HFFc6 (cell line): ENCODE results near the gene ZNF747. TPM values are rescaled to one million over a fixed set of nuclear protein-coding genes. Genes with fewer than 3 reads are reported as not detected.
A peak's percentile ranks its signal among the peaks of the same experiment; 100 is the strongest.
"Not testable (repeated sequence)": the region's sequence is repeated elsewhere in the genome, so short reads cannot be mapped to it uniquely, and the experiment has no call there.

Source experiments
- DNase-seq: peaks from one replicate; pipeline ENCODE4 v3.0.0-alpha.2; 2018
- H3K27ac Mint-ChIP-seq: 2 replicates; pipeline ENCODE4 v1.8.0; 2020; ENCODE audit warnings: mild to moderate bottlenecking, mixed read lengths
- H3K27me3 Mint-ChIP-seq: 2 replicates; pipeline ENCODE4 v1.8.0; 2021; ENCODE audit warnings: mild to moderate bottlenecking, moderate library complexity, mixed read lengths; ENCODE audit not compliant: insufficient read depth
- H3K36me3 Mint-ChIP-seq: 2 replicates; pipeline ENCODE4 v1.8.0; 2021; ENCODE audit warnings: low read depth, mixed read lengths
- H3K4me1 Mint-ChIP-seq: 2 replicates; pipeline ENCODE4 v1.8.0; 2020; ENCODE audit warnings: low read depth, mixed read lengths
- H3K4me3 Mint-ChIP-seq: 2 replicates; pipeline ENCODE4 v1.8.0; 2020; ENCODE audit warnings: mild to moderate bottlenecking, moderate library complexity, mixed read lengths
- H3K9me3 Mint-ChIP-seq: 2 replicates; pipeline ENCODE4 v1.8.0; 2020; ENCODE audit warnings: mild to moderate bottlenecking, mixed read lengths
- total RNA-seq, 6 experiments: library from RNA; stranded (reverse); fragmentation: NEBNext Ultra II Directional; extraction: Animal tissue kit (Norgen Biotek cat#: 25700); gene quantifications; 2 replicates in 1 of 6; 3 replicates in 5 of 6; pipeline ENCODE4 v1.2.3, GENCODE V29; 2021
- TF ChIP-seq, protein P1 (sequence below): fragments of 200-600 bp; sonication (generic); IDR thresholded peaks from 2 replicates; pipeline ENCODE4 v1.5.0; 2021; ENCODE audit warnings: antibody characterized with exemption, mild to moderate bottlenecking

ZNF747 gene
- total RNA-seq, 6 experiments from 2014 or later: 3.2 to 4.7 (median 3.8) TPM

DNA sequence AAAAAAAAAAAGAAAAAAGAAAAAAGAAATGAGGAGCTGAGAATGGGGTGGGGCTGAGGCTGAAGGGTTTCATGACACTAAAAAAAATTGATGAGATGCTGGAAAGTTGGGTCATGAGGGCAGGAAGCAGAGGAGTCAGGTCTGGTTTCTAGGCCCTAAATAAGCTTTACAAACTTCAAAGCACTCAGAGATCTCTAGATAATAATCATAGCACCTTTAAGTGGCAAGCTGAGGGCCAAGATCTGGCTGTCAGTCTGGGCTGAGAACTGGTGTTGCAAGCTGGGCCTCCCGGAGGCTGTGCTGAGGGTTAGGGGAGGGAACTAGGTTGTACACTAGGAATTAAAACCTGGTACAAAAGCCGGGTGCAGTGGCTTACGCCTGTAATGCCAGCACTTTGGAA, 17.1 kb upstream of the ZNF747 start:
- Mint-ChIP-seq H3K27ac (no peak overlapping the region), H3K4me3 (no peak overlapping the region), H3K36me3 (peaks cover 11% of the 10 kb centered on the region), H3K27me3 (peaks cover 2% of the 10 kb centered on the region), H3K9me3 (no peaks in the 10 kb centered on the region), H3K4me1 (peaks cover 17% of the 10 kb centered on the region)
- TF ChIP-seq, protein P1, sequence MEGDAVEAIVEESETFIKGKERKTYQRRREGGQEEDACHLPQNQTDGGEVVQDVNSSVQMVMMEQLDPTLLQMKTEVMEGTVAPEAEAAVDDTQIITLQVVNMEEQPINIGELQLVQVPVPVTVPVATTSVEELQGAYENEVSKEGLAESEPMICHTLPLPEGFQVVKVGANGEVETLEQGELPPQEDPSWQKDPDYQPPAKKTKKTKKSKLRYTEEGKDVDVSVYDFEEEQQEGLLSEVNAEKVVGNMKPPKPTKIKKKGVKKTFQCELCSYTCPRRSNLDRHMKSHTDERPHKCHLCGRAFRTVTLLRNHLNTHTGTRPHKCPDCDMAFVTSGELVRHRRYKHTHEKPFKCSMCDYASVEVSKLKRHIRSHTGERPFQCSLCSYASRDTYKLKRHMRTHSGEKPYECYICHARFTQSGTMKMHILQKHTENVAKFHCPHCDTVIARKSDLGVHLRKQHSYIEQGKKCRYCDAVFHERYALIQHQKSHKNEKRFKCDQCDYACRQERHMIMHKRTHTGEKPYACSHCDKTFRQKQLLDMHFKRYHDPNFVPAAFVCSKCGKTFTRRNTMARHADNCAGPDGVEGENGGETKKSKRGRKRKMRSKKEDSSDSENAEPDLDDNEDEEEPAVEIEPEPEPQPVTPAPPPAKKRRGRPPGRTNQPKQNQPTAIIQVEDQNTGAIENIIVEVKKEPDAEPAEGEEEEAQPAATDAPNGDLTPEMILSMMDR: no peak
- no peak for DNase-seq

DNA sequence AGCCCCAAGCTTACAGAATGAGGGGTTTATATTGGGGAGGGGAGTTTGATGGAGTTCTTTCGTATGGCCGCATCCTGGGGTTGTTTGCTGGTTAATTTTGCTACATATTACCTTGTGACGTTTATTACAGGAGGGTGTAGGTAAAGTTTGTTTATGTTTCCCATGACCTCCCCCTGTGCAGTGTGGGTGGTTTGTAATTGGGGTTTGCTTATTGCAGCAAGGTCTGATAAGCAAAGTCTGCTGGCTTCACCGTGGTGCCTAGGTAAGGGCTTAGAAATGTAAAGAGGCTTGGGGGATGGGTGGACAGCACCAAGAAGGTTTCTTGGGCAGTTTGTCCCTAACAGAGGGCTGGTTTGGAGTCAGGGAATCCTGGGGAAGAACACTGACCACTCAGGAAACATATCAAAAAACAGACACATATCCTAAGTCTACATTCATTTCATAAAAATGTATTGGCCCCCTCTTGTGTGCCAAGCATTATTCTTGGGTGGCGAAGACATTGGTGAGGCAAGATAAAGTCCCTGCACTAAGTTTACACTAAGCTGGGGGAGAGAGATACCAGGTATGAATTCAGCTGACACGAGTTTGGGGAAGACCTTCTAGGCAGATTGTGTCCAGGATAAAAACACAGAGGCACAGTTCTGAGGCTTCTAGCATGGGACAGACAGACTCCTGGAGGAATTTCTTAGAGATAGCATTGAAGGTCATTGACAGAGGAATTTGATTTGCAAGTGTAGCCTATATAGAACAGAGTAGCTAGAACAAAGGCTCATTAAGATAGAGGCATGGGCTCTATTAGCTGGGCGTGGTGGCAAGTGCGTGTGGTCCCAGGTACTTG, 14.0 kb upstream of the ZNF747 start:
- no peaks in the 10 kb centered on the region for H3K36me3 Mint-ChIP-seq
- TF ChIP-seq, protein P1: no peak
- peaks cover 12% of the 10 kb centered on the region for H3K4me1 Mint-ChIP-seq
- no peak overlapping the region for H3K27ac Mint-ChIP-seq
- H3K4me3 Mint-ChIP-seq: no peak overlapping the region
- no peak for DNase-seq
- peaks cover 5% of the 10 kb centered on the region for H3K27me3 Mint-ChIP-seq
- no peaks in the 10 kb centered on the region for H3K9me3 Mint-ChIP-seq

DNA sequence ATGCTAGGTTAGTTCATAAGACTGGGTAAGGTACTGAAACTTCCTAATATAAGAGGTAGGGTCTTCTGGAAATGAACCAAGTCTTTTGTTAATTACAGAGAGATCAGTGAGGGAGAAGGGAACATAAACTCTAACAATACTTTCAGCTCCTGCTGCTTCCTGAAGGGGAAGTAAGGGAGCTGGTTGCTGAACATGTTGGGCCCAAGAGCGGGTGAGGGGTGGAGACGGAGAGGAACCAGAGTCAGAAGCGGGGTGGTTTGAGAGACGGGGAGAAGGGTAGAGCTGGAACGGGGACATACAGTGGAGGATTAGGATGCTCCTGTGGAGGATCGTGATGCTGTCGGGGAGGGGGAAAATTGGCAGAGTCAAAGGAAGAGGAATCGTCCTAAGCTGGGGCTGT, 11.5 kb upstream of the ZNF747 start:
- H3K36me3 Mint-ChIP-seq: no peaks in the 10 kb centered on the region
- H3K4me3 Mint-ChIP-seq: no peak overlapping the region
- DNase-seq: no peak
- peaks cover 12% of the 10 kb centered on the region for H3K4me1 Mint-ChIP-seq
- peaks cover 5% of the 10 kb centered on the region for H3K27me3 Mint-ChIP-seq
- TF ChIP-seq, protein P1: no peak
- no peaks in the 10 kb centered on the region for H3K9me3 Mint-ChIP-seq
- H3K27ac Mint-ChIP-seq: no peak overlapping the region

DNA sequence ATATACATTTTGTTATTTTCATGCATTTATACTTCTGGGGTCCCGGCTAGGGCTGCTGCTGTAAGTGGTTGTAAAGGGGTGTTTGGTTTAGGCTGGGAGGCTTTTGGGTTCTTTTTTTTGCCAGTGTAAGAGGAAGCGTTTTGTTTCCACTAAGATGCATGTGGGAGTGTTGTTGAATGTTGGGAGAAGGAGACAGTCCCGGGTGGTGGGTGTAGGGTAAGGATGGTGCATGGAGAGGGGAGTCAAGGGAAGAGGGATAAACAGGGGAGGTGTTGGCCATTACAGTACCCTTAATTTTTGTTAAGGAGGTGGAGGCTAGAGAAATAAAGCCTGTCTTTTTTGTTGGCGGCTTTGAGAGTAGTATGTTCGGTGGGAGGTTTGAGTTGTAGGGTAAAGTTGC, 8.4 kb upstream of the ZNF747 start:
- Mint-ChIP-seq H3K4me1 (no peaks in the 10 kb centered on the region), H3K9me3 (no peaks in the 10 kb centered on the region), H3K36me3 (no peaks in the 10 kb centered on the region), H3K4me3 (no peak overlapping the region), H3K27me3 (peaks cover 5% of the 10 kb centered on the region), H3K27ac (no peak overlapping the region)
- TF ChIP-seq, protein P1: no peak
- DNase-seq: no peak

DNA sequence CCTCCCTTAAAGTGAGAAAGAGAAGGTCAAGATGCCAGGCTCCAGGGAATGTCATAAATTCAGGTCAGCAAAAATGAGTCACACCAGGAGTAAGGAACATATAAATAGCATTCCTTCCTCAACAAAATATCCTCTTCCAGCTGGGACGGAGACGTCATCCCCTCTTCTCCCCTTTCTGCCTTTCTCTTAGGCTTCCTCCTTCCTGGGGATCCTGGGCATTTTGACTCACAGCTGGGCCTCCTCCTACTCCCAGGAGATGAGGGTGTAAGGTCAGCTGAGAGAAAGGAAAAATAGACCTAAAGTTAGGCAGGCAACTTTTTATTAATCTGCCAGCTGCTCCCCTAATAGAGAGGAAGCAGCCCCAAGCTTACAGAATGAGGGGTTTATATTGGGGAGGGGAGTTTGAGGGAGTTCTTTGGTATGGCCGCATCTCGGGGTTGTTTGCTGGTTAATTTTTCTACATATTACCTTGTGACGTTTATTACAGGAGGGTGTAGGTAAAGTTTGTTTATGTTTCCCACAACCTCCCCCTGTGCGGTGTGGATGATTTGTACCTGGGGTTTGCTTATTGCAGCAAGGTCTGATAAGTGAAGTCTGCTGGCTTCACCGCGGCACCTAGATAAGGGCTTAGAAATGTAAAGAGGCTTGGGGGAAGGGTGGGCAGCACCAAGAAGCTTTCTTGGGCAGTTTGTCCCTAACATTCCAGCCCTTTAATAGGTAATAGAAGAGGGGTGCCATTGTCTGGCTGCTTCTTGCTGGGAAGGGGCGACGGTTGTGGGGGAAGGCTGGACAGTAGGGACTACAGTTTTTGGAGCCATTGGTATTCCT, 7.1 kb upstream of the ZNF747 start:
- TF ChIP-seq, protein P1: no peak
- Mint-ChIP-seq H3K4me3 (no peak overlapping the region), H3K27ac (no peak overlapping the region), H3K4me1 (no peaks in the 10 kb centered on the region), H3K9me3 (no peaks in the 10 kb centered on the region), H3K27me3 (peaks cover 3% of the 10 kb centered on the region), H3K36me3 (no peaks in the 10 kb centered on the region)
- DNase-seq: peak; percentile 27

DNA sequence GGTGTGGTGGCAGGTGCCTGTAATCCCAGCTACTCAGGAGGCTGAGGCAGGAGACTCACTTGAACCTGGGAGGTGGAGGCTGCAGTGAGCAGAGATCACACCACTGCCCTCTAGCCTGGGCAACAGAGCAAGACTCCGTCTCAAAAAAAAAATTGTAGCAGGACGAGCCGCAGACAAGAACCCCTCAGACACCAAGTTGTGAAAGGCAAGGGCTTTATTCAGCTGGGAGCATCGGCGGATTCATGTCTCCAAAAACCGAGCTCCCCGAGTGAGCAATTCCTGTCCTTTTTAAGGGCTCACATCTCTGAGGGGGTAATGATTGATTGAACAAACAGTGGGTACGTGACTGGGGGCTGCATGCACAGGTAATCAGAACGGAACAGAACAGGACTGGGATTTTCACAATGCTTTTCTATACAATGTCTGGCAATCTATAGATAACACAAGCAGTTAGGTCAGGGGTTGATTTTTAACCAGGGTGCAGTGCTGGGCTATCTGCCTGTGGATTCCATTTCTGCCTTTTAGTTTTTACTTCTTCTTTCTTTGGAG, 6.3 kb upstream of the ZNF747 start:
- not testable (repeated sequence) for H3K27ac Mint-ChIP-seq, DNase-seq, H3K36me3 Mint-ChIP-seq, H3K9me3 Mint-ChIP-seq, H3K4me3 Mint-ChIP-seq, H3K27me3 Mint-ChIP-seq, H3K4me1 Mint-ChIP-seq

DNA sequence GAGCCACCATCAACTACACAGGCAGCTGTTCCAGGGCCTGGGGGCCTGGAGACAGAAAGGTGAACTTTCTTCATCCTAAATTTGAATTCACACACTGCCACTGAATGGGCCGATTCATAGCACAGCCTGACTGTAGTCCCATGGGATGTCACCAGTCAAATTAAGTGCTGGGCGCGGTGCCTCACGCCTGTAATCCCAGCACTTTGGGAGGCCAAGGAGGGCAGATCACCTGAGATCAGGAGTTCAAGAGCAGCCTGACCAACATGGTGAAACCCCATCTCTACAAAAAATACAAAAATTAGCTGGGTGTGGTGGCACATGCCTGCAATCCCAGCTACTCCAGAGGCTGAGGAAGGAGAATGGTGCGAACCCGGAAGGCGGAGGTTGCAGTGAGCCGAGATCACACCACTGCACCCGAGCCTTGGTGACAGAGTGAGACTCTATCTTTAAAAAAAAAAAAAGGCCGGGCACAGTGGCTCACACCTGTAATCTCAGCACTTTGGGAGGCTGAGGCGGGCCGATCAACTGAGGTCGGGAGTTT, 5.4 kb upstream of the ZNF747 start:
- not testable (repeated sequence) for H3K27me3 Mint-ChIP-seq, H3K36me3 Mint-ChIP-seq, H3K4me3 Mint-ChIP-seq, H3K9me3 Mint-ChIP-seq, H3K27ac Mint-ChIP-seq, DNase-seq
- H3K4me1 Mint-ChIP-seq: peaks cover 13% of the 10 kb centered on the region
